GM12878 (cell line): Measurements from ENCODE around the gene ZNF329.

Experiments
- ATF7 ChIP-seq: fragments of 450-650 bp; IDR thresholded peaks from 2 replicates; pipeline ENCODE4 v1.6.1; 2016; ENCODE audit warnings: low read depth, mild to moderate bottlenecking
- CTCF ChIP-seq, 3 experiments: IDR thresholded peaks in 2 of 3; conservative IDR thresholded peaks in 1 of 3; 2 replicates each; pipeline ENCODE4 v1.5.1; 2011; ENCODE audit warnings: low read depth in 3 of 3, low read length in 3 of 3, mild to moderate bottlenecking in 3 of 3, control low read depth in 2 of 3, moderate library complexity in 2 of 3, inconsistent platforms in 1 of 3, mixed read lengths in 1 of 3; ENCODE audit not compliant: control insufficient read depth in 2 of 3, insufficient read depth in 1 of 3; ENCODE audit errors: extremely low read depth in 1 of 3
- MAX ChIP-seq: IDR thresholded peaks from 2 replicates; pipeline ENCODE4 v1.6.1; 2012; ENCODE audit warnings: low read depth, low read length, improper control_type of control experiment
- POLR2AphosphoS2 ChIP-seq: IDR thresholded peaks from 2 replicates; pipeline ENCODE4 v1.6.1; 2011; ENCODE audit warnings: low read depth, mild to moderate bottlenecking, low read length, improper control_type of control experiment, moderate library complexity
- POLR2AphosphoS5 ChIP-seq: IDR thresholded peaks from 2 replicates; pipeline ENCODE4 v1.6.1; 2011; ENCODE audit warnings: mild to moderate bottlenecking, low read length, inconsistent platforms
- RAD21 ChIP-seq: IDR thresholded peaks from 2 replicates; pipeline ENCODE4 v1.6.1; 2011; ENCODE audit warnings: mild to moderate bottlenecking, low read depth, low read length, moderate library complexity; ENCODE audit not compliant: insufficient read depth
- STAT3 ChIP-seq: IDR thresholded peaks from 2 replicates; pipeline ENCODE4 v1.6.1; 2011; ENCODE audit warnings: low read depth, low read length, improper control_type of control experiment
- YY1 ChIP-seq: IDR thresholded peaks from 2 replicates; pipeline ENCODE4 v1.6.1; 2011; ENCODE audit warnings: low read depth, mild to moderate bottlenecking, low read length
- TF ChIP-seq, protein P1 (sequence below): IDR thresholded peaks from 2 replicates; pipeline ENCODE4 v1.6.1; 2011; ENCODE audit warnings: low read depth, low read length, improper control_type of control experiment, borderline replicate concordance

DNA sequence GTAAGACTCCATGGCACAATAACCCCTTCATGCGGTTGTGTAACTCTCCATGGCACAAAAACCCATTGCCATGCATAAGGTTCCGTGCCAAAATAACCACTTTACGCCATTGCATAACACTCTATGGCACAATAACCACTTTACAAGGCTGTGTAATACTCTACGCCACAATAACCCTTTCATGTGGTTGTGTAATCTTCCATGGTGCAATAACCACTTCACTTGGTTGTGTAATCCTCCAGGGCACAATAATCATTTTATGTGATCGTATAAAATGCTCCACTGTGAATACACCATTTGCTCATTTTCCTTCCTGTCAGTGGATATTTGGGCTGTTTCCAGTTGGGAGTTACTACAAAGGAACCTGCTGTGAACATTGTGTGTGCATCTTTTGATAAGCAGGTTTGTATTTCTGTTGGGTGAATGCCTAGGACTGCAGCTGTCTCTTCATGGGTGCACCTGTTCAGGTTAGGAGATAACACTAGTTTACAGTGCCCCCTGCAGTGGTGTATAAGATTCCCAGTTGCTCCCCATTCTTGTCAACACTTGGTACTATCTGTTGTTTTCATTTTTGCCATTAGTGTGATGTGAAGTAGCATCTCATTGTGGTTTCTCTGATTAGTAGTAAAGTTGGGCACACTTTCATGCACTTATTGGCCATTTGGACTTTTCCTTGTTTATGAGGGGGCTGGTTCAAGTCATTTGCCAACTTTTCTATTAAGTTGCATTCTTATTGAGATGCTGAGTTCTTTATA, 31.4 kb downstream of the ZNF329 start:
- TF ChIP-seq RAD21 (no peak), MAX (no peak), STAT3 (no peak), POLR2AphosphoS5 (no peak), CTCF (IDR thresholded peaks at IDR 0.05 in 2 of 3, conservative IDR thresholded peaks at IDR 0.05 in 1 of 3; ENCODE audit: control insufficient read depth in 2 of 3, extremely low read depth in 1 of 3, insufficient read depth in 1 of 3, low read depth in 3 of 3, low read length in 3 of 3) (no peak), ATF7 (no peak), YY1 (no peak), POLR2AphosphoS2 (no peak)
- TF ChIP-seq, protein P1, sequence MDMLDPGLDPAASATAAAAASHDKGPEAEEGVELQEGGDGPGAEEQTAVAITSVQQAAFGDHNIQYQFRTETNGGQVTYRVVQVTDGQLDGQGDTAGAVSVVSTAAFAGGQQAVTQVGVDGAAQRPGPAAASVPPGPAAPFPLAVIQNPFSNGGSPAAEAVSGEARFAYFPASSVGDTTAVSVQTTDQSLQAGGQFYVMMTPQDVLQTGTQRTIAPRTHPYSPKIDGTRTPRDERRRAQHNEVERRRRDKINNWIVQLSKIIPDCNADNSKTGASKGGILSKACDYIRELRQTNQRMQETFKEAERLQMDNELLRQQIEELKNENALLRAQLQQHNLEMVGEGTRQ: no peak
